Esophagus muscularis mucosa (tissue), 4 donors: ENCODE data around the gene SAFB.

Experiments
- CTCF ChIP-seq, 3 experiments: fragments of 200-600 bp in 2 of 3; fragments of 450-650 bp in 1 of 3; sonication (generic) in 2 of 3; IDR thresholded peaks; one replicate each; pipeline ENCODE4 v1.5.1; 2017 to 2019; ENCODE audit warnings: antibody characterized with exemption in 3 of 3, mild to moderate bottlenecking in 2 of 3, moderate library complexity in 1 of 3
- EP300 ChIP-seq: sonication (generic); formaldehyde crosslinking; IDR thresholded peaks from one replicate; pipeline ENCODE4 v1.6.1; 2017; ENCODE audit warnings: antibody characterized with exemption
- POLR2A ChIP-seq: fragments of 450-650 bp; IDR thresholded peaks from one replicate; pipeline ENCODE4 v1.6.1; 2017; ENCODE audit warnings: antibody characterized with exemption, moderate library complexity, mild to moderate bottlenecking, low read depth
- POLR2AphosphoS5 ChIP-seq, 2 donors: sonication (generic); formaldehyde crosslinking; IDR thresholded peaks; one replicate each; pipeline ENCODE4 v1.6.1; 2017; ENCODE audit warnings: antibody characterized with exemption in 2 of 2

DNA sequence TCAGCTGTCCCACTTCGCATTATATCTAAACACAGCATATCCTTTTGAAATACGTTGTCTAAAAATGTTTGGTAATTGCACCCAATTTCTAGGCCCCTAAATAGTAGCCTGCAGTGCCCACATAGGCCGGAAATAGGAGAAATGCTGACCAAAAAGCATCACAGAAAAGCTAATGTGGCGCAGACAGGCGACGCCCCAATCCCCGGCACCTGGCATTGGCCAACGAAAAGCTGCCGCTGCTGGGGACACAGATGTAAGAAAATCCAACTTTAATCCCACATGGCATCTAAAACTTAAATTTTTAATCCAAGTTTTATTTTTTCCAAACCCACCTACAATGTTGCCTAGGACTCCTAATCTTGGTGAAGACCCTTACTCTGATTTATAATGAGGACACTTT, 4.3 kb upstream of the SAFB start:
- TF ChIP-seq EP300 = no peak
- no peak for TF ChIP-seq CTCF (IDR thresholded peaks at IDR 0.05)
- no peak for TF ChIP-seq POLR2A
- no peak for TF ChIP-seq POLR2AphosphoS5 (IDR thresholded peaks at IDR 0.05)
